GM12878 (cell line): Measurements from ENCODE around the gene SPARC. TPM values are rescaled to one million over a fixed set of nuclear protein-coding genes. Genes with fewer than 3 reads are reported as not detected.

ENCODE experiments used
- ATAC-seq: fragments of 200-7000 bp; cut with Tn5 transposase; 3 replicates; pipeline ENCODE4 v1.9.1; 2020; ENCODE audit warnings: mild to moderate bottlenecking, moderate library complexity
- BruUV-seq: library from RNA; stranded (reverse); fragments of 400-500 nt; replicated peaks from 2 replicates; lab custom pipeline; 2021; lab: Mats Ljungman, UMichigan
- CTCF ChIA-PET: fragments of 300-600 bp; sonication (Branson Sonifier 250); formaldehyde crosslinking; extraction: SDS; loops from one replicate; lab custom pipeline; 2021; ENCODE audit warnings: inconsistent platforms; lab: Yijun Ruan, JAX
- POLR2A ChIA-PET: fragments of 350-600 bp; formaldehyde crosslinking; extraction: SDS; loops from one replicate; lab custom pipeline; 2021; ENCODE audit warnings: inconsistent platforms; lab: Charles Lee
- RAD21 ChIA-PET: fragments of 300-600 bp; sonication (Branson Sonifier 250); formaldehyde crosslinking; loops from one replicate; lab custom pipeline; 2023; ENCODE audit warnings: antibody characterized with exemption; ENCODE audit not compliant: unreplicated experiment; lab: Charles Lee
- SMC1A ChIA-PET: fragments of 300-600 bp; sonication (Branson Sonifier 250); formaldehyde crosslinking; loops from one replicate; lab custom pipeline; 2023; ENCODE audit not compliant: unreplicated experiment, uncharacterized antibody; lab: Charles Lee
- DNase-seq: peaks from one replicate; pipeline ENCODE4 v3.0.0-alpha.2; 2011; ENCODE audit warnings: low read depth, low spot score
- FAIRE-seq: peaks from 3 replicates; lab custom pipeline; 2011; peaks lifted over from hg19 to GRCh38; lab: Jason Lieb, UNC
- H2AFZ ChIP-seq: 2 replicates; pipeline ENCODE4 v1.6.0; 2011; ENCODE audit warnings: low read depth, low read length, control low read depth; ENCODE audit not compliant: control insufficient read depth
- H3K27ac ChIP-seq: 2 replicates; pipeline ENCODE4 v1.5.1; 2011; ENCODE audit warnings: control low read depth; ENCODE audit not compliant: control insufficient read depth, insufficient read depth
- H3K27me3 ChIP-seq, 2 experiments: replicated peaks in 1 of 2; 2 replicates each; pipeline versions ENCODE4 v1.6.0 to v1.6.1; 2011; ENCODE audit warnings: low read length in 1 of 2; ENCODE audit not compliant: control insufficient read depth in 2 of 2, insufficient read depth in 2 of 2
- H3K36me3 ChIP-seq, 2 experiments: 2 replicates each; pipeline ENCODE4 v1.5.1; 2011; ENCODE audit warnings: low read length in 1 of 2; ENCODE audit not compliant: control insufficient read depth in 2 of 2, insufficient read depth in 2 of 2
- H3K4me1 ChIP-seq: 2 replicates; pipeline ENCODE4 v1.6.1; 2011; ENCODE audit warnings: mild to moderate bottlenecking, low read length, moderate library complexity, mixed read lengths; ENCODE audit not compliant: control insufficient read depth, insufficient read depth
- H3K4me2 ChIP-seq: 2 replicates; pipeline ENCODE4 v1.6.0; 2011; ENCODE audit warnings: control low read depth; ENCODE audit not compliant: control insufficient read depth, insufficient read depth
- H3K4me3 ChIP-seq: fragments of 200-600 bp; sonication (generic); 2 replicates; pipeline ENCODE4 v1.5.1; 2016
- H3K79me2 ChIP-seq: 2 replicates; pipeline ENCODE4 v1.6.0; 2011; ENCODE audit warnings: low read length; ENCODE audit not compliant: control insufficient read depth, insufficient read depth
- H3K9ac ChIP-seq: 2 replicates; pipeline ENCODE4 v1.8.0; 2011; ENCODE audit warnings: low read length, control low read depth, mixed read lengths; ENCODE audit not compliant: control insufficient read depth, insufficient read depth
- H3K9me3 ChIP-seq: replicated peaks from 3 replicates; pipeline ENCODE4 v1.5.1; 2011; ENCODE audit warnings: mild to moderate bottlenecking, low read length; ENCODE audit not compliant: control insufficient read depth, insufficient read depth
- H4K20me1 ChIP-seq: 2 replicates; pipeline ENCODE4 v1.6.0; 2011; ENCODE audit not compliant: control insufficient read depth, insufficient read depth
- BRCA1 ChIP-seq: IDR thresholded peaks from 2 replicates; pipeline ENCODE4 v1.6.1; 2011; ENCODE audit warnings: low read depth, low read length, improper control_type of control experiment
- GABPA ChIP-seq: IDR thresholded peaks from 2 replicates; pipeline ENCODE4 v1.6.1; 2014; ENCODE audit warnings: antibody characterized with exemption, low read depth, mild to moderate bottlenecking, inconsistent platforms
- HDAC6 ChIP-seq: fragments of 200-600 bp; sonication (generic); IDR thresholded peaks from one replicate; pipeline ENCODE4 v1.8.0; 2017; ENCODE audit warnings: antibody characterized with exemption; ENCODE audit not compliant: unreplicated experiment
- MTA2 ChIP-seq: fragments of 450-650 bp; IDR thresholded peaks from 2 replicates; pipeline ENCODE4 v1.6.1; 2016; ENCODE audit warnings: low read depth, mild to moderate bottlenecking, moderate library complexity
- NFXL1 ChIP-seq: fragments of 450-650 bp; IDR thresholded peaks from 2 replicates; pipeline ENCODE4 v1.6.1; 2017; ENCODE audit warnings: antibody characterized with exemption, mild to moderate bottlenecking, borderline replicate concordance
- WGBS: methylation state at CpG from one replicate; pipeline ENCODE4 v1.1.6; 2016; ENCODE audit warnings: low lambda C conversion rate; ENCODE audit not compliant: insufficient replicate concordance, insufficient coverage; ENCODE audit errors: missing lambda C conversion rate; 5-methylcytosine and 5-hydroxymethylcytosine counted together
- in situ Hi-C: fragments of 300-500 bp; cut with MboI; formaldehyde crosslinking; loops from 9 replicates; pipeline ENCODE4 v1.14.3; 2018; ENCODE audit warnings: mixed read lengths
- intact Hi-C: fragments of 100-400 bp; cut with micrococcal nuclease; formaldehyde crosslinking; loops from one replicate; pipeline ENCODE4 v1.14.2; 2022; ENCODE audit not compliant: unreplicated experiment
- polyA plus RNA-seq, 11 experiments: library from polyadenylated mRNA; depleted of rRNA in 4 of 11; unstranded in 6 of 11; stranded (reverse) in 5 of 11; fragments of >200 nt; fragmentation: Nextera tagmentation in 4 of 11; fragmentation: Illumina TruSeq in 1 of 11; extraction: Ambion mirVana in 4 of 11; extraction: Trizol in 1 of 11; gene quantifications; 1 replicate in 1 of 11; 2 replicates in 10 of 11; pipeline versions ENCODE4 v1.2.1 to v1.2.3, GENCODE V29; 2011 to 2016; ENCODE audit warnings: inconsistent platforms in 2 of 11, missing spikeins in 2 of 11, low read depth in 1 of 11
- total RNA-seq, 4 experiments: library from RNA; depleted of rRNA in 3 of 4; stranded (reverse); fragments of >200 nt in 3 of 4; fragmentation: Illumina TruSeq in 1 of 4; extraction: Trizol in 1 of 4; gene quantifications; 2 replicates each; pipeline versions ENCODE4 v1.2.1 to v1.2.3, GENCODE V29; 2013 to 2021
- TF ChIP-seq, protein P1 (sequence below): fragments of 450-650 bp; IDR thresholded peaks from 2 replicates; pipeline ENCODE4 v1.6.1; 2014; ENCODE audit warnings: mild to moderate bottlenecking
- TF ChIP-seq, protein P2 (sequence below): IDR thresholded peaks from 2 replicates; pipeline ENCODE4 v1.6.1; 2011; ENCODE audit warnings: low read depth, low read length, improper control_type of control experiment, borderline replicate concordance
- TF ChIP-seq, protein P3 (sequence below): fragments of 450-650 bp; IDR thresholded peaks from 2 replicates; pipeline ENCODE4 v1.6.1; 2017; ENCODE audit warnings: antibody characterized with exemption, mild to moderate bottlenecking, moderate library complexity

Gene SPARC
- total and polyA plus RNA-seq, 10 of the 15 experiments (the other 5 are each of a cell fraction or from before 2014, with no cell fraction given) = 29.6 to 154 (median 57.0) TPM

DNA sequence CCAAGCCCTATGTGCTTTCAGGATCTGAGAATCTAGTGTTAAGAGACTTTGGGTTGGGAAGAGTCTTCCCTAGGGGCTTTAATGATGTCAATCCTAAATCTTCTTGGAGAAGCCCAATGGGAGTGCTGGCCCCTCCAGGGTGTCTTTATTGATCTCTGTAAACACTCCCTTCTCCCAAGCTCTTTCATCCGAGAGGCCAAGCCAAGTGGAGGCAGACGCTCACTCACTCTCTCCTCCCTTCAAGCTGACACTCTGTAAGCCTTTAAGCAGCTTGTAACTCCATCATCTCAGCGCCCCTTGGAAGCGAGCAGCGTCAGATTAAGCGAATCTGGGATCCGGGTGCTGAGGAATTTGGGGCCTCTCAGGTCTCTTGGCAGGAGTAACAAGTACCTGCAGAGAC is 37.7 kb downstream of the SPARC start:
- H4K20me1 ChIP-seq = no peaks in the 10 kb centered on the region
- H3K9me3 ChIP-seq = no peaks in the 10 kb centered on the region
- ATAC-seq (no peak), DNase-seq (no peak), FAIRE-seq (no peak)
- no peak overlapping the region for H3K27ac ChIP-seq
- no peaks in the 10 kb centered on the region; a peak in 2 of 4 replicates for H3K27me3 ChIP-seq
- in situ Hi-C loops = no loop called here
- no peaks in the 10 kb centered on the region for H3K4me1 ChIP-seq
- BruUV-seq = no TSS peak
- SMC1A ChIA-PET = interaction anchor here (0.9 to 4.6 kb wide), 7 partner anchors 9 to 212 kb away, joined by 3 to 22 read pairs (median 3); no protein-coding TSS in a partner anchor
- no peak overlapping the region for H2AFZ ChIP-seq
- POLR2A ChIA-PET = no interaction called here
- no peak overlapping the region for H3K9ac ChIP-seq
- intact Hi-C loops = no loop called here
- CTCF ChIA-PET = interaction anchor here (0.6 to 6.6 kb wide), 9 partner anchors 9 to 221 kb away, joined by 3 to 137 read pairs (median 5); partner anchors contain the start of gene SLC36A1
- H3K36me3 ChIP-seq = no peaks in the 10 kb centered on the region
- RAD21 ChIA-PET = interaction anchor here (0.6 to 4.2 kb wide), 8 partner anchors 30 to 202 kb away, joined by 3 to 52 read pairs (median 6); partner anchors contain the start of genes FAT2 and SLC36A1
- H3K4me3 ChIP-seq = no peak overlapping the region
- H3K79me2 ChIP-seq = no peaks in the 10 kb centered on the region
- H3K4me2 ChIP-seq = no peak overlapping the region
- 53% methylated on average over 7 of the region's 7 CpGs for WGBS
- TF ChIP-seq, protein P1, sequence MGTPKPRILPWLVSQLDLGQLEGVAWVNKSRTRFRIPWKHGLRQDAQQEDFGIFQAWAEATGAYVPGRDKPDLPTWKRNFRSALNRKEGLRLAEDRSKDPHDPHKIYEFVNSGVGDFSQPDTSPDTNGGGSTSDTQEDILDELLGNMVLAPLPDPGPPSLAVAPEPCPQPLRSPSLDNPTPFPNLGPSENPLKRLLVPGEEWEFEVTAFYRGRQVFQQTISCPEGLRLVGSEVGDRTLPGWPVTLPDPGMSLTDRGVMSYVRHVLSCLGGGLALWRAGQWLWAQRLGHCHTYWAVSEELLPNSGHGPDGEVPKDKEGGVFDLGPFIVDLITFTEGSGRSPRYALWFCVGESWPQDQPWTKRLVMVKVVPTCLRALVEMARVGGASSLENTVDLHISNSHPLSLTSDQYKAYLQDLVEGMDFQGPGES = no peak
- no peak for TF ChIP-seq GABPA
- TF ChIP-seq BRCA1 = no peak
- no peak for TF ChIP-seq NFXL1
- TF ChIP-seq, protein P2, sequence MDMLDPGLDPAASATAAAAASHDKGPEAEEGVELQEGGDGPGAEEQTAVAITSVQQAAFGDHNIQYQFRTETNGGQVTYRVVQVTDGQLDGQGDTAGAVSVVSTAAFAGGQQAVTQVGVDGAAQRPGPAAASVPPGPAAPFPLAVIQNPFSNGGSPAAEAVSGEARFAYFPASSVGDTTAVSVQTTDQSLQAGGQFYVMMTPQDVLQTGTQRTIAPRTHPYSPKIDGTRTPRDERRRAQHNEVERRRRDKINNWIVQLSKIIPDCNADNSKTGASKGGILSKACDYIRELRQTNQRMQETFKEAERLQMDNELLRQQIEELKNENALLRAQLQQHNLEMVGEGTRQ = no peak
- TF ChIP-seq, protein P3, sequence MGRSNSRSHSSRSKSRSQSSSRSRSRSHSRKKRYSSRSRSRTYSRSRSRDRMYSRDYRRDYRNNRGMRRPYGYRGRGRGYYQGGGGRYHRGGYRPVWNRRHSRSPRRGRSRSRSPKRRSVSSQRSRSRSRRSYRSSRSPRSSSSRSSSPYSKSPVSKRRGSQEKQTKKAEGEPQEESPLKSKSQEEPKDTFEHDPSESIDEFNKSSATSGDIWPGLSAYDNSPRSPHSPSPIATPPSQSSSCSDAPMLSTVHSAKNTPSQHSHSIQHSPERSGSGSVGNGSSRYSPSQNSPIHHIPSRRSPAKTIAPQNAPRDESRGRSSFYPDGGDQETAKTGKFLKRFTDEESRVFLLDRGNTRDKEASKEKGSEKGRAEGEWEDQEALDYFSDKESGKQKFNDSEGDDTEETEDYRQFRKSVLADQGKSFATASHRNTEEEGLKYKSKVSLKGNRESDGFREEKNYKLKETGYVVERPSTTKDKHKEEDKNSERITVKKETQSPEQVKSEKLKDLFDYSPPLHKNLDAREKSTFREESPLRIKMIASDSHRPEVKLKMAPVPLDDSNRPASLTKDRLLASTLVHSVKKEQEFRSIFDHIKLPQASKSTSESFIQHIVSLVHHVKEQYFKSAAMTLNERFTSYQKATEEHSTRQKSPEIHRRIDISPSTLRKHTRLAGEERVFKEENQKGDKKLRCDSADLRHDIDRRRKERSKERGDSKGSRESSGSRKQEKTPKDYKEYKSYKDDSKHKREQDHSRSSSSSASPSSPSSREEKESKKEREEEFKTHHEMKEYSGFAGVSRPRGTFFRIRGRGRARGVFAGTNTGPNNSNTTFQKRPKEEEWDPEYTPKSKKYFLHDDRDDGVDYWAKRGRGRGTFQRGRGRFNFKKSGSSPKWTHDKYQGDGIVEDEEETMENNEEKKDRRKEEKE = no peak
- no peak for TF ChIP-seq MTA2
- no peak for TF ChIP-seq HDAC6
